Lung (tissue), 16 donors: ENCODE data around the gene VIP. TPM values are rescaled to one million over a fixed set of nuclear protein-coding genes. Genes with fewer than 3 reads are reported as not detected.
"Not testable (repeated sequence)": the region's sequence is repeated elsewhere in the genome, so short reads cannot be mapped to it uniquely, and the experiment has no call there.

Source experiments
- ATAC-seq: fragments of 200-7000 bp; cut with Tn5 transposase; one replicate; pipeline ENCODE4 v1.9.1; 2020; ENCODE audit warnings: moderate number of reproducible peaks; ENCODE audit not compliant: insufficient read depth, low FRiP score
- DNase-seq, 3 donors: peaks; one replicate each; pipeline ENCODE4 v3.0.0-alpha.2; 2013 to 2017
- H3K27ac ChIP-seq, 2 donors: one replicate each; pipeline ENCODE4 v1.5.1; 2013; ENCODE audit warnings: mild to moderate bottlenecking in 2 of 2, moderate library complexity in 2 of 2, control low read depth in 1 of 2, inconsistent platforms in 1 of 2, low read depth in 1 of 2, low read length in 1 of 2
- H3K27me3 ChIP-seq, 3 donors: one replicate each; pipeline ENCODE4 v1.5.1; 2013; ENCODE audit warnings: low read length in 2 of 3; ENCODE audit not compliant: control insufficient read depth in 3 of 3, insufficient read depth in 3 of 3
- H3K36me3 ChIP-seq, 4 donors: one replicate each; pipeline ENCODE4 v1.5.1; 2013; ENCODE audit warnings: low read length in 4 of 4, mild to moderate bottlenecking in 1 of 4, moderate library complexity in 1 of 4; ENCODE audit not compliant: control insufficient read depth in 4 of 4, insufficient read depth in 4 of 4
- H3K4me1 ChIP-seq, 5 donors: one replicate each; pipeline ENCODE4 v1.5.1; 2013; ENCODE audit warnings: low read length in 5 of 5, mild to moderate bottlenecking in 2 of 5, moderate library complexity in 1 of 5; ENCODE audit not compliant: control insufficient read depth in 5 of 5, insufficient read depth in 5 of 5
- H3K4me3 ChIP-seq: one replicate; pipeline ENCODE4 v1.5.1; 2013; ENCODE audit warnings: mild to moderate bottlenecking, control low read depth, moderate library complexity
- H3K9ac ChIP-seq, 2 donors: one replicate each; pipeline ENCODE4 v1.5.1; 2013; ENCODE audit warnings: low read length in 2 of 2, control low read depth in 1 of 2; ENCODE audit not compliant: insufficient read depth in 1 of 2
- H3K9me3 ChIP-seq, 4 donors: one replicate each; pipeline ENCODE4 v1.5.1; 2013; ENCODE audit warnings: low read length in 3 of 4, mild to moderate bottlenecking in 1 of 4, moderate library complexity in 1 of 4; ENCODE audit not compliant: control insufficient read depth in 4 of 4, insufficient read depth in 3 of 4
- CTCF ChIP-seq: IDR thresholded peaks from 2 replicates; pipeline ENCODE4 v1.5.1; 2012; ENCODE audit warnings: mild to moderate bottlenecking; ENCODE audit errors: control extremely low read depth, extremely low read depth
- WGBS, 2 donors: extraction: QIAGEN DNeasy Blood & Tissue Kit; methylation state at CpG; one replicate each; pipeline ENCODE4 v1.1.7; 2013; 5-methylcytosine and 5-hydroxymethylcytosine counted together
- long read RNA-seq, 5 donors: transcript quantifications; one replicate each; lab custom pipeline, GENCODE V29; 2026
- polyA plus RNA-seq, 2 donors: library from polyadenylated mRNA; stranded (reverse); fragments of 200-250 nt; gene quantifications; one replicate each; pipeline ENCODE4 v1.2.1, GENCODE V29; 2013
- total RNA-seq, 2 donors: library from RNA; depleted of rRNA in 1 of 2; stranded (reverse); fragments of >200 nt in 1 of 2; gene quantifications; one replicate each; pipeline ENCODE4 v1.2.1, GENCODE V29; 2014 to 2021
- donor health status: control.
- donor health status: control.
- donor health status: Bipolar disorder and iron deficiency.
- donor health status: healthy.
- donor health status: DM: yes; HTN: yes; CAD: no.

Gene VIP
- 1 to 10 TPM in 1 of 2 donors, under 1 TPM in 1; 0.55 to 1.3 TPM for total RNA-seq
- 10 to 100 TPM in 1 of 2 donors, under 1 TPM in 1; 0.35 to 13.0 TPM for polyA plus RNA-seq
- long read RNA-seq, donor 1 = 0 reads
- long read RNA-seq, donor 2 = 0 reads
- long read RNA-seq, donor 3 = 0 reads
- long read RNA-seq, donor 4 = 0 reads
- long read RNA-seq, donor 5 = 0 reads

GRCh38 chr6:152750694-152751093 is at the start of gene VIP:
Gene VIP (plus strand): TSS chr6:152750797. CDS start chr6:152752178, 1,381 bp downstream.
- Histone ChIP-seq H3K4me3 (no peak within 1 kb of the TSS), H3K9me3 (peaks cover 0 to 3% (median 0%) of the 10 kb centered on the region in 4 donors), H3K4me1 (no peaks in the 10 kb centered on the region), H3K36me3 (no peaks in the 10 kb centered on the region), H3K27ac (no peak within 1 kb of the TSS), H3K27me3 (no peaks in the 10 kb centered on the region), H3K9ac (no peak within 1 kb of the TSS)
- no peak for ATAC-seq
- no peak for TF ChIP-seq CTCF
- WGBS, 2 donors = 14 to 18% methylated on average over 5 of the region's 5 CpGs
- DNase-seq = peak in 2 of 3 donors; percentile 4 to 42

- Histone ChIP-seq H3K27me3 (no peaks in the 10 kb centered on the region), H3K36me3 (no peaks in the 10 kb centered on the region), H3K9ac (no peak overlapping the region), H3K9me3 (no peaks in the 10 kb centered on the region), H3K4me1 (no peaks in the 10 kb centered on the region), H3K27ac (no peak overlapping the region), H3K4me3 (peak overlapping the region; percentile 12)
- TF ChIP-seq CTCF = no peak
- no peak for ATAC-seq
- WGBS, 2 donors = 8 to 18% methylated on average over 7 of the region's 7 CpGs
- DNase-seq = peak in 1 of 3 donors; percentile 13
These were observed 49.3 kb upstream of the VIP start for GRCh38 chr6:152701081-152701862.

GRCh38 chr6:152701863-152702401 is 48.7 kb upstream of the VIP start:
- no peak overlapping the region for H3K9ac ChIP-seq
- TF ChIP-seq CTCF = no peak
- H3K4me3 ChIP-seq = no peak overlapping the region
- H3K27me3 ChIP-seq = no peaks in the 10 kb centered on the region
- 46 to 56% methylated on average over 4 of the region's 4 CpGs for WGBS, 2 donors
- no peaks in the 10 kb centered on the region for H3K36me3 ChIP-seq
- no peaks in the 10 kb centered on the region for H3K4me1 ChIP-seq
- DNase-seq (no peak), ATAC-seq (no peak)
- H3K27ac ChIP-seq = no peak overlapping the region
- H3K9me3 ChIP-seq = no peaks in the 10 kb centered on the region

GRCh38 chr6:152703750-152704149 is 46.8 kb upstream of the VIP start:
- not testable (repeated sequence) for DNase-seq, H3K4me3 ChIP-seq, H3K9ac ChIP-seq, ATAC-seq, H3K36me3 ChIP-seq, H3K27ac ChIP-seq, H3K9me3 ChIP-seq, H3K4me1 ChIP-seq, H3K27me3 ChIP-seq
